Cardiac muscle cell (in vitro differentiated cells and primary cell): ENCODE measurements around the gene OR5M3. TPM values are rescaled to one million over a fixed set of nuclear protein-coding genes. Genes with fewer than 3 reads are reported as not detected.

ENCODE experiments used
- DNase-seq, 2 donors: peaks; one replicate each; pipeline versions ENCODE4 v3.0.0 to v3.0.0-alpha.2; 2010 to 2017; ENCODE audit warnings: low read depth in 1 of 2, low spot score in 1 of 2
- H3K27ac ChIP-seq: fragments of 200-600 bp; sonication (generic); 2 replicates; pipeline ENCODE4 v1.5.1; 2016
- H3K27me3 ChIP-seq: fragments of 200-600 bp; sonication (generic); 2 replicates; pipeline ENCODE4 v1.6.0; 2016; ENCODE audit warnings: control low read depth
- H3K36me3 ChIP-seq: fragments of 200-600 bp; sonication (generic); 2 replicates; pipeline ENCODE4 v1.5.1; 2016; ENCODE audit warnings: control low read depth
- H3K4me1 ChIP-seq: fragments of 200-600 bp; sonication (generic); 2 replicates; pipeline ENCODE4 v1.8.1; 2017; ENCODE audit warnings: low read depth, mild to moderate bottlenecking, mixed run types
- H3K4me3 ChIP-seq: fragments of 200-600 bp; sonication (generic); 2 replicates; pipeline ENCODE4 v1.5.1; 2016; ENCODE audit warnings: mild to moderate bottlenecking
- H3K9me3 ChIP-seq: fragments of 200-600 bp; sonication (generic); 2 replicates; pipeline ENCODE4 v1.5.1; 2017; ENCODE audit warnings: low read depth, mild to moderate bottlenecking, control low read depth
- polyA plus RNA-seq: library from polyadenylated mRNA; unstranded; fragments of >200 nt; fragmentation: Nextera tagmentation; extraction: Ambion mirVana; gene quantifications from 2 replicates; pipeline ENCODE4 v1.2.1, GENCODE V29; 2016
- total RNA-seq: library from RNA; depleted of rRNA; stranded (reverse); fragments of >200 nt; gene quantifications from 2 replicates; pipeline ENCODE4 v1.2.3, GENCODE V29; 2016
- TF ChIP-seq, protein P1 (sequence below): IDR thresholded peaks from 2 replicates; pipeline ENCODE4 v1.5.1; 2012; ENCODE audit warnings: low read depth, mild to moderate bottlenecking, low read length

OR5M3 gene
- total and polyA plus RNA-seq, 2 experiments from 2014 or later = not detected

DNA sequence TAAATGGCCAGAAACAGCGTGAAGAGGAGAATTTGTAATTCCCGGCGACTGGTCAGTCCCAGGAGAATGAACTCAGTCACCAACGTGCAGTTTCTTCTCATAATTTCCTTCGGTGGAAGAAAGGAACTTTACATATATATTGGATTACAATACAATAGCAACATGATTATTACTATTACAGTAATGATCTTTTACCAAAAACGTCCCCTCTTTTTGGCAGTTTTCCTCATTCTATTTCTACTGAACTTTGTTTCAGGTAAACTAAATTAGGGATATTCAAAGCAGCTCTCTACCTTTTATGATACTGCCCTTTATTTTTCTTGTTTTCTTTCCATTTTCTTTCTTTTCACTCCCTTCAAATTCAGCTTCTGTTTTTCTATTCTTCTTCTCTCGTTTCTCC lies 18.1 kb upstream of the OR5M3 start, which contains the start of gene OR5M8:
Gene OR5M8, minus strand, starts transcription at position 101 of the 400 bp plus-strand sequence. Its CDS starts 0 bp downstream, at position 101.
- Histone ChIP-seq H3K27me3 (no peaks in the 10 kb centered on the region), H3K27ac (no peak within 1 kb of the TSS), H3K4me1 (no peaks in the 10 kb centered on the region), H3K9me3 (no peaks in the 10 kb centered on the region), H3K36me3 (no peaks in the 10 kb centered on the region), H3K4me3 (no peak within 1 kb of the TSS)
- TF ChIP-seq, protein P1, sequence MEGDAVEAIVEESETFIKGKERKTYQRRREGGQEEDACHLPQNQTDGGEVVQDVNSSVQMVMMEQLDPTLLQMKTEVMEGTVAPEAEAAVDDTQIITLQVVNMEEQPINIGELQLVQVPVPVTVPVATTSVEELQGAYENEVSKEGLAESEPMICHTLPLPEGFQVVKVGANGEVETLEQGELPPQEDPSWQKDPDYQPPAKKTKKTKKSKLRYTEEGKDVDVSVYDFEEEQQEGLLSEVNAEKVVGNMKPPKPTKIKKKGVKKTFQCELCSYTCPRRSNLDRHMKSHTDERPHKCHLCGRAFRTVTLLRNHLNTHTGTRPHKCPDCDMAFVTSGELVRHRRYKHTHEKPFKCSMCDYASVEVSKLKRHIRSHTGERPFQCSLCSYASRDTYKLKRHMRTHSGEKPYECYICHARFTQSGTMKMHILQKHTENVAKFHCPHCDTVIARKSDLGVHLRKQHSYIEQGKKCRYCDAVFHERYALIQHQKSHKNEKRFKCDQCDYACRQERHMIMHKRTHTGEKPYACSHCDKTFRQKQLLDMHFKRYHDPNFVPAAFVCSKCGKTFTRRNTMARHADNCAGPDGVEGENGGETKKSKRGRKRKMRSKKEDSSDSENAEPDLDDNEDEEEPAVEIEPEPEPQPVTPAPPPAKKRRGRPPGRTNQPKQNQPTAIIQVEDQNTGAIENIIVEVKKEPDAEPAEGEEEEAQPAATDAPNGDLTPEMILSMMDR = no peak
- no peak for DNase-seq

DNA sequence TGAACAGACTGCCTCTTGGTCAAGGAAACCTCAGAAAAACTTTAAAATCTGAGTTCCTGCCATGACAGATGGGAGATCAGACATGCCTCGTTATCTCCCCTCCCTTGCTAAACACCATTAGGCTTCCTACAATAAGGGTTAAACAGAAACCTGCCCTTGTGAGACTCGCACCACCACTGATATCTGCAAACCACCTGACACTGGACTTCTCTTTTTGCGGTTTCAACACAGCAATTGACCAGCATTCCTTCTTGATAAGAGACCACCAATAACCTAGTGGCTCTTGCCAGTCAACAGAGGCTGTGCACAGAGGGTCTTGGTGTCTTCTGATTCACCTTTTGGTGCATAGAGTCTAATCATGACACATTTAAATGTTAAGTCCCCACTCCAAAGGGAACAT lies 13.6 kb upstream of the OR5M3 start:
- Histone ChIP-seq H3K4me3 (no peak overlapping the region), H3K4me1 (no peaks in the 10 kb centered on the region), H3K9me3 (no peaks in the 10 kb centered on the region), H3K36me3 (no peaks in the 10 kb centered on the region), H3K27ac (no peak overlapping the region), H3K27me3 (no peaks in the 10 kb centered on the region)
- DNase-seq = no peak
- TF ChIP-seq, protein P1 = no peak

DNA sequence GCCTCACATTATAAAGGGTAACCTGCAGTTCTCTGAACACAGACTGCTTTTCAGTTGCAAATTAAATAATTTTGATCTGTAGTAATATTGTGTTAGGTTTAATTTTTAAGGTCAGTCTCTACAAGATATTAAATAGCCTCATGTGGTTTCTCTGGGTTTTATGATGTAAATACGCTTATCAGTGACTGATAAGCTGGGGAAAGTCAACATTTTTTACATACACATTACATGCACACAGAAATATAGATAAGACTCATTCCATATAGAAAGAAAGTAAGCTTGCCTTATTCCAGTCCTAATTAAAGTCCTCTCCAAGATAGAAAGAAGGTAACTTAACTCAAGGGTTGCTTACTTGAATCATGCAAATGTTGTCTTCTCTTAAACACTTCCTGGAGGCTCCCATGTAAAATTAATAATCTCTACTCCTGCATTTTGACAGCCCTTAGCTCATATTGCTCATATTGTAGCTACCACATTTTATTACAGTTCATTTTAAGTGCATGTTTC lies 1.6 kb upstream of the OR5M3 start:
- DNase-seq = no peak
- Histone ChIP-seq H3K36me3 (no peaks in the 10 kb centered on the region), H3K4me1 (no peaks in the 10 kb centered on the region), H3K27ac (no peak overlapping the region), H3K4me3 (no peak overlapping the region), H3K27me3 (no peaks in the 10 kb centered on the region), H3K9me3 (no peaks in the 10 kb centered on the region)
- TF ChIP-seq, protein P1 = no peak

DNA sequence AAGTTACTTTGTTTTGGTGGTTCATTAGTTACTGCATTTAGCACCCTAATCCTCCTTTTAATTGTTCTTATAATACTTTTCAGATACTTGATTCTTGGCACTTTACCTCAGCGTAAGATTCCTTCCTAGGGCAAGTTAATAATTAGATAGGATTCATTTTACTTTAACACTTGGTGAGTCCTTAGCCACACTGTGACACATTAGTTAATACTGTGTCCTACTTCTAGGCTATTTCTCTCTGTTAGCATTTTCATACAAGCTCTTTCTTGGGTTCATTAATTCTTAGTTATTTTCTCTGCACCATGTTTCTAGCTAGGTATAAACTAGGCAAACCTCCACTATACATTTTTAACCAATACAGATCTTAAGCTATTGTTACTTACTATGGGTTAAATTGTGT lies 16.1 kb downstream of the OR5M3 start:
- Histone ChIP-seq H3K4me3 (no peak overlapping the region), H3K9me3 (no peaks in the 10 kb centered on the region), H3K4me1 (no peaks in the 10 kb centered on the region), H3K27me3 (no peaks in the 10 kb centered on the region), H3K36me3 (no peaks in the 10 kb centered on the region), H3K27ac (no peak overlapping the region)
- DNase-seq = no peak
- TF ChIP-seq, protein P1 = no peak

DNA sequence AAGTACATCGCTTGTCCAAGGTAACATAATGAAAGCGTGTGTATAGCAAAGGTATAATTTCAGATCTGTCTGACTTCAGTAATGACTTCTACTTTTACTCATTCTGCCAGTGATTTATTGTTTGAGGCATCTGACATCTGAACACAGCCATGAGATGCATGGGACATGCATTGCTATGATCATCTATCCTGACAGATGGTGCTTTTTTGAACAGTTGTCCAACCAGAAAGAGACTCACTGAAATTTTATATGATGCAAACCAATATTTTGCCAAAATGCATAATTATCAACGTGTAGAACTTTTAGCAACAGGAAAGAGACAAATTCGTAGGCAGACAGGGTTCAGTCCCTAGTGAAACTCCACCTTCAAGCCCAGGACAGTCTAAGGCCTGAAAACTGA lies 19.6 kb downstream of the OR5M3 start:
- H3K4me3 ChIP-seq = no peak overlapping the region
- no peaks in the 10 kb centered on the region for H3K4me1 ChIP-seq
- H3K27me3 ChIP-seq = no peaks in the 10 kb centered on the region
- no peak overlapping the region for H3K27ac ChIP-seq
- TF ChIP-seq, protein P1 = no peak
- no peaks in the 10 kb centered on the region for H3K36me3 ChIP-seq
- DNase-seq = no peak
- no peaks in the 10 kb centered on the region for H3K9me3 ChIP-seq

Other genes with a start within 250 kb of the OR5M3 start
- not detected in 2 replicates for gene OR5T2, start 239.1 kb downstream of the OR5M3 start, total RNA-seq
- gene OR5T2, start 239.1 kb downstream of the OR5M3 start, polyA plus RNA-seq = not detected in 2 replicates
- not detected in 2 replicates for gene OR5T3, start 221.1 kb downstream of the OR5M3 start, total RNA-seq
- gene OR5T3, start 221.1 kb downstream of the OR5M3 start, polyA plus RNA-seq = not detected in 2 replicates
- gene OR5T1, start 199.2 kb downstream of the OR5M3 start, total RNA-seq = not detected in 2 replicates
- not detected in 2 replicates for gene OR5T1, start 199.2 kb downstream of the OR5M3 start, polyA plus RNA-seq
- gene OR8H1, start 181.1 kb downstream of the OR5M3 start, total RNA-seq = not detected in 2 replicates
- not detected in 2 replicates for gene OR8H1, start 181.1 kb downstream of the OR5M3 start, polyA plus RNA-seq
- not detected in 2 replicates for gene OR8K3, start 158.2 kb downstream of the OR5M3 start, total RNA-seq
- gene OR8K3, start 158.2 kb downstream of the OR5M3 start, polyA plus RNA-seq = not detected in 2 replicates
- not detected in 2 replicates for gene OR8K1, start 127.3 kb downstream of the OR5M3 start, total RNA-seq
- not detected in 2 replicates for gene OR8K1, start 127.3 kb downstream of the OR5M3 start, polyA plus RNA-seq
- gene OR8J1, start 119.1 kb downstream of the OR5M3 start, total RNA-seq = not detected in 2 replicates
- not detected in 2 replicates for gene OR8J1, start 119.1 kb downstream of the OR5M3 start, polyA plus RNA-seq
- not detected in 2 replicates for gene OR8U1, start 97.7 kb downstream of the OR5M3 start, total RNA-seq
- gene OR8U1, start 97.7 kb downstream of the OR5M3 start, polyA plus RNA-seq = not detected in 2 replicates
- not detected in 2 replicates for gene OR5AL1, start 60.7 kb downstream of the OR5M3 start, total RNA-seq
- not detected in 2 replicates for gene OR5AL1, start 60.7 kb downstream of the OR5M3 start, polyA plus RNA-seq
- gene OR5M8, start 18.0 kb upstream of the OR5M3 start, total RNA-seq = not detected in 2 replicates
- gene OR5M8, start 18.0 kb upstream of the OR5M3 start, polyA plus RNA-seq = not detected in 2 replicates
- not detected in 2 replicates for gene OR5M11, start 69.9 kb upstream of the OR5M3 start, total RNA-seq
- gene OR5M11, start 69.9 kb upstream of the OR5M3 start, polyA plus RNA-seq = not detected in 2 replicates
- gene OR5M10, start 104.4 kb upstream of the OR5M3 start, total RNA-seq = not detected in 2 replicates
- gene OR5M10, start 104.4 kb upstream of the OR5M3 start, polyA plus RNA-seq = not detected in 2 replicates
- gene OR5M1, start 141.5 kb upstream of the OR5M3 start, total RNA-seq = not detected in 2 replicates
- gene OR5M1, start 141.5 kb upstream of the OR5M3 start, polyA plus RNA-seq = not detected in 2 replicates
- gene OR5AP2, start 169.1 kb upstream of the OR5M3 start, total RNA-seq = not detected in 2 replicates
- not detected in 2 replicates for gene OR5AP2, start 169.1 kb upstream of the OR5M3 start, polyA plus RNA-seq
- not detected in 2 replicates for gene OR5AR1, start 190.3 kb upstream of the OR5M3 start, total RNA-seq
- not detected in 2 replicates for gene OR5AR1, start 190.3 kb upstream of the OR5M3 start, polyA plus RNA-seq
- gene OR9G1, start 225.7 kb upstream of the OR5M3 start, total RNA-seq = not detected in 2 replicates
- gene OR9G1, start 225.7 kb upstream of the OR5M3 start, polyA plus RNA-seq = not detected in 2 replicates